Nephron (organoid): Measurements from ENCODE around the gene PRUNE2.

Experiments
- H3K27ac Mint-ChIP-seq, 3 experiments: 2 replicates each; pipeline ENCODE4 v1.8.0; 2020; ENCODE audit warnings: mixed read lengths in 3 of 3, mild to moderate bottlenecking in 2 of 3, moderate library complexity in 1 of 3
- H3K27me3 Mint-ChIP-seq: 2 replicates; pipeline ENCODE4 v1.8.0; 2021; ENCODE audit warnings: low read depth, mild to moderate bottlenecking, moderate library complexity, mixed read lengths
- H3K36me3 Mint-ChIP-seq: 2 replicates; pipeline ENCODE4 v1.8.0; 2020; ENCODE audit warnings: low read depth, mixed read lengths
- H3K4me1 Mint-ChIP-seq: 2 replicates; pipeline ENCODE4 v1.8.0; 2020; ENCODE audit warnings: mixed read lengths
- H3K4me3 Mint-ChIP-seq, 3 experiments: 2 replicates each; pipeline ENCODE4 v1.8.0; 2020; ENCODE audit warnings: mild to moderate bottlenecking in 3 of 3, mixed read lengths in 3 of 3, moderate library complexity in 2 of 3
- H3K9me3 Mint-ChIP-seq: 2 replicates; pipeline ENCODE4 v1.8.0; 2020; ENCODE audit warnings: mixed read lengths
- TF ChIP-seq, protein P1 (sequence below), 3 experiments: fragments of 200-600 bp; sonication (generic); IDR thresholded peaks; one replicate each; pipeline ENCODE4 v1.5.0; 2021; ENCODE audit warnings: antibody characterized with exemption in 3 of 3; ENCODE audit not compliant: unreplicated experiment in 3 of 3

Gene PRUNE2

DNA sequence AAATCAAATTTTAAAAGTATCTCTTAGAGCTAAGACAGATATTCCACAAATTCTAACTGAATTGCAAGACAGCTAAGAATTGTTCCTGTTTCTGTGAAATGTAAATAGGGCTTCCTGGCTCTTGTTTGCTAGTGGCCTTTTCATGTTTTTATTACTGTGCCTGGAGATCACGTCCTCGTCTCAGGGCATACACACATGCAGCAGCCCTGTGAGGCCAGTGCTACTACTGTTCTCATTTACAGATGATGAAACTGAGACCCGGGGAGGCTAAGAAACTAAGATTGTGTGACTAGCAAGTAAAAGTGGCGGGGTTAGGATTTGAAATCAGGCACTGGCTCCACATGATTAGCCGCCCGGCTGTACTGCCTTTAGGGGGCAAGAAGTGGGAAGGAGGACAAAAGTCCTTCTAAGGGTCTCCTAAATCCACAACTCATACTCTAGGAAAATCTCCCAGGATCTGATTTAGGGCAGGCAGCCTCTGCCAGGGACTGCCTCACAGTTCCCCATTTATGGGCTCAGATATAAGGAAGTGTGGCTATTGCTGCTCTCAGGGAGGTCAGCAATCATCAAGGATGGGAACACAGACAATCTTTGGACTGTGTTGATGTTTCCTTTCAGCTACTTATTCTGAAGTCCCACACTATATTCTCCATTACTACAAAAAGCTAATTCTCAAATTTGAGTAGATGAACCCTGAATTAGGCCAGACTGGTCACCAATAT, 7.9 kb downstream of the PRUNE2 start:
- TF ChIP-seq, protein P1, sequence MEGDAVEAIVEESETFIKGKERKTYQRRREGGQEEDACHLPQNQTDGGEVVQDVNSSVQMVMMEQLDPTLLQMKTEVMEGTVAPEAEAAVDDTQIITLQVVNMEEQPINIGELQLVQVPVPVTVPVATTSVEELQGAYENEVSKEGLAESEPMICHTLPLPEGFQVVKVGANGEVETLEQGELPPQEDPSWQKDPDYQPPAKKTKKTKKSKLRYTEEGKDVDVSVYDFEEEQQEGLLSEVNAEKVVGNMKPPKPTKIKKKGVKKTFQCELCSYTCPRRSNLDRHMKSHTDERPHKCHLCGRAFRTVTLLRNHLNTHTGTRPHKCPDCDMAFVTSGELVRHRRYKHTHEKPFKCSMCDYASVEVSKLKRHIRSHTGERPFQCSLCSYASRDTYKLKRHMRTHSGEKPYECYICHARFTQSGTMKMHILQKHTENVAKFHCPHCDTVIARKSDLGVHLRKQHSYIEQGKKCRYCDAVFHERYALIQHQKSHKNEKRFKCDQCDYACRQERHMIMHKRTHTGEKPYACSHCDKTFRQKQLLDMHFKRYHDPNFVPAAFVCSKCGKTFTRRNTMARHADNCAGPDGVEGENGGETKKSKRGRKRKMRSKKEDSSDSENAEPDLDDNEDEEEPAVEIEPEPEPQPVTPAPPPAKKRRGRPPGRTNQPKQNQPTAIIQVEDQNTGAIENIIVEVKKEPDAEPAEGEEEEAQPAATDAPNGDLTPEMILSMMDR (IDR thresholded peaks at IDR 0.05; ENCODE audit: unreplicated experiment in 3 of 3): no peak
- Mint-ChIP-seq H3K9me3 (no peaks in the 10 kb centered on the region), H3K4me1 (peaks cover 36% of the 10 kb centered on the region)

DNA sequence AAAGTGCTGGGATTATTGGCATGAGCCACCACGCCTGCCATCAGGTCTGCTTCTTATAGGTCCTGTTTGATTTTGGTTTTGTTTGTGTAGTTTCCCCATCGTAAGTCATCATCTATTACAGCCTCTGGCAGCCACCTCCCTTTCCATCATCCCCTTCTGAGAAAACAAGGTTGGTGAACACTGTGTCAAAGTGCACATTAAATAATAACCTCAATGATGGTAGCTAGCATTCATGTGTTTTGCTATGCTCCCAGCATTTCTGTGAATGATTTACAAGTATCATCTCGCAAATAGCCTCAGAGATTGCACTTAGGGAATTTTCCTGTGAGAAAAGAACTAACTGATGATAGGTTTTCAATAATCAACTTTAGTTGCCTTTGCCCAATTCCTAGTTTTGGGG, 9.9 kb downstream of the PRUNE2 start:
- H3K4me3 Mint-ChIP-seq: no peak overlapping the region
- TF ChIP-seq, protein P1 (IDR thresholded peaks at IDR 0.05; ENCODE audit: unreplicated experiment in 3 of 3): no peak
- peaks cover 38% of the 10 kb centered on the region for H3K27me3 Mint-ChIP-seq
- H3K36me3 Mint-ChIP-seq: no peaks in the 10 kb centered on the region
- no peak overlapping the region for H3K27ac Mint-ChIP-seq
- no peaks in the 10 kb centered on the region for H3K9me3 Mint-ChIP-seq
- H3K4me1 Mint-ChIP-seq: peaks cover 22% of the 10 kb centered on the region

More for the DNA sequence above, 7.9 kb downstream of the PRUNE2 start:
- peaks cover 56% of the 10 kb centered on the region for H3K27me3 Mint-ChIP-seq
- H3K36me3 Mint-ChIP-seq: no peaks in the 10 kb centered on the region
- H3K4me3 Mint-ChIP-seq: no peak overlapping the region
- no peak overlapping the region for H3K27ac Mint-ChIP-seq

DNA sequence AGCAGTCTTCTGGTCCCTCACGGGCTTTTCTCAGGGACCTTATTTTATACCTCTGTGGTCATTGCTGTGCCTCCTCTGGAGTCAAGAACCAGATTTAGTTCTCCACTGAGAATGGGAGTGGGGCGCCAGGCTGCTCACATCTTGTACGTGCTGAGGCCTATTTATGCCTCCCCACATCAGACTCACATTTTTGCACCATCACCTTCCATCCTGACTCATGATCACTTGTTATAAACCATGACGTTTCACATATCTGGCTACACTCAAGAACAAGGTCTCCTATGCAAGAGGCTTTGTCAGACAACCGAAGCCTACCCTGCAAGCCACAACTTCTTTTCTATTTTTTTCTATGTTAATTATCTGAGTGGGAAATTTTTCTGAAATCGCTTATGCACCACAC, 10.7 kb downstream of the PRUNE2 start:
- Mint-ChIP-seq H3K36me3 (no peaks in the 10 kb centered on the region), H3K4me1 (peaks cover 19% of the 10 kb centered on the region), H3K27me3 (peaks cover 31% of the 10 kb centered on the region), H3K4me3 (no peak overlapping the region), H3K9me3 (no peaks in the 10 kb centered on the region), H3K27ac (no peak overlapping the region)
- TF ChIP-seq, protein P1 (IDR thresholded peaks at IDR 0.05; ENCODE audit: unreplicated experiment in 3 of 3): no peak

DNA sequence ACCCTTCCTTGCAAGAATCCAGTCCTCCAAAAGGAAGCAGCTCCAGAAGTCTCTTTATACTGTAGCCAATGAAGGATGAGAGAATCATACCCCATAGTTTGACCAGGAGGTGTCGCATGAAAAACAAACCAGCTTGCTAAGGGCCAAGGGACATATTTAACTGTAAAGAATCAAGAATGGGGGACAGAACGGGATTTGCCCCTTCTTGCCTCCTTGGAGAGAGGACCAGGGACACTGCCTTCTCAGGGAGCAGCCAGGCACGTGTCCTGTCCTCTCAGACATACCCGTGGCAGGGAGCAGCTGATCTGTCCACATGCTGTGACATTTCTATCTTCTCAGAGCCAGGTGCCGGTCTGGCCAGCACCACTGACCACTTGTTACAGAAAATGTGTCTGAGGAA, 11.7 kb downstream of the PRUNE2 start:
- H3K36me3 Mint-ChIP-seq: no peaks in the 10 kb centered on the region
- H3K27ac Mint-ChIP-seq: no peak overlapping the region
- H3K4me1 Mint-ChIP-seq: peaks cover 19% of the 10 kb centered on the region
- no peaks in the 10 kb centered on the region for H3K9me3 Mint-ChIP-seq
- no peak overlapping the region for H3K4me3 Mint-ChIP-seq
- TF ChIP-seq, protein P1 (IDR thresholded peaks at IDR 0.05; ENCODE audit: unreplicated experiment in 3 of 3): no peak
- H3K27me3 Mint-ChIP-seq: peaks cover 31% of the 10 kb centered on the region

DNA sequence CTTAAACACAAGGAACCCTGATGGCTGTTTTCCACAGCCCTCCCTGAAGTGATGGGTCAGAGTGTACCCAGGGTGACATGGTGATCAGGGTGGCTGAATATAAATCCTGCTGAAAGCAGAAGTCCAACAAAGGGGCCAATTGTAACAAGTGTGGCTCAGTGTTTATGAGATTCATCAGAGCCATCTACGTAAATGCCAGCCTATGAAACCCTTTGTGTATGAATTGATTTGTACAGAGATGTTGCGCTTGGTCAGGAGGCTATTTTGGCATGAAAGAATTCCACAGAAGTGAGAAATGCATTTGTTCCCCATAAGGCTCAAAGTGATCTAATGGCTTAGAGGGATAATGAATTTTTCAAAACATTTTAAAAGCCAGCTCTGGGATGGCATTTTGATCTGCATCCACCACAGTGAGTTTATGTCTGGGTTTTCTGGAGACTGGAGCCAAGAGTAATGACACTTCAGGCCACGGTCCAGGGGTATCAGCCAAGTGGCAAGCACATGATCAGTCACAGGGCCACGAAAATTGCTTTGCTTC, 12.4 kb downstream of the PRUNE2 start:
- Mint-ChIP-seq H3K27ac (no peak overlapping the region), H3K27me3 (peaks cover 28% of the 10 kb centered on the region), H3K9me3 (no peaks in the 10 kb centered on the region)

More for the DNA sequence above, 12.4 kb downstream of the PRUNE2 start:
- Mint-ChIP-seq H3K36me3 (no peaks in the 10 kb centered on the region), H3K4me3 (no peak overlapping the region), H3K4me1 (peaks cover 19% of the 10 kb centered on the region)
- TF ChIP-seq, protein P1 (IDR thresholded peaks at IDR 0.05; ENCODE audit: unreplicated experiment in 3 of 3): no peak
